ENCODE measurements around the gene RNF126.

- no peak for TF ChIP-seq POLR2A (IDR thresholded peaks at IDR 0.05; ENCODE audit: low read depth, low read length)
- TF ChIP-seq POLR2AphosphoS5 (IDR thresholded peaks at IDR 0.05; ENCODE audit: low read depth, low read length) = no peak
- no peak for TF ChIP-seq SPI1 (IDR thresholded peaks at IDR 0.05; ENCODE audit: low read depth, low read length)
- TF ChIP-seq TAF1 (IDR thresholded peaks at IDR 0.05; ENCODE audit: low read depth, low read length) = no peak
- no peak for TF ChIP-seq POU2F2 (IDR thresholded peaks at IDR 0.05; ENCODE audit: low read depth, low read length)
Measured at GRCh38 chr19:616747-617526, 46.1 kb downstream of the RNF126 start.
